ENCODE measurements around the gene CUL9. TPM values are rescaled to one million over a fixed set of nuclear protein-coding genes. Genes with fewer than 3 reads are reported as not detected.
A peak's percentile ranks its signal among the peaks of the same experiment; 100 is the strongest.

The CUL9 gene
- total RNA-seq, 1 donor from 2014 or later, result 37.4 TPM

DNA sequence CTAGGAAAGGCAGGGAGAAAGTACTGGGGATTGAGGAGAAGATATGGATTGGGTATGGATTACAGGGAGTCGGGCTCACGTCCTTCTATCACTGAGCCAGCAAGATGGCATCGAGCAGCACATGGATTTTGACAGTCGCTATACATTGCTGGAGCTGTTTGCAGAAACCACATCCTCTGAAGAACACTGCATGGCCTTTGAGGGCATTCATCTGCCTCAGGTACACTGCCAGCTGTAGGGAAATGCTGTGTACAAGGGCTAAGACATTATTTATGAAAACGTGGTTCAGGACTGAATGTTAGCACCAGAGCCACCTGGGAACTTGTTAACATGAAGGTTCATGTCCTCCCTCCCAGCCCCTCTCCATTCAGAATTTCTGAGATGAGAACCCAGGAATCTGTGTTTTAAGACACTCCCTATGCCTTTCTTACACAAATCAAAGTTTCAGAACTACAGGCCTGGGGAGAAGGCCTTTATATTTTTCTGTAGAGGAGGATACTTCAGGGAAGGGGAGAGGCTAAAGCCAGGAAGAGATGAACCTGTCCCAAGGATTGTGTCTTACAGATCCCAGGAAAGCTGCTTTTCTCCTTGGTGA lies 3.5 kb downstream of the CUL9 start:
- no peak for DNase-seq
- peaks cover 37% of the 10 kb centered on the region for H3K36me3 ChIP-seq
- ATAC-seq, result no peak

DNA sequence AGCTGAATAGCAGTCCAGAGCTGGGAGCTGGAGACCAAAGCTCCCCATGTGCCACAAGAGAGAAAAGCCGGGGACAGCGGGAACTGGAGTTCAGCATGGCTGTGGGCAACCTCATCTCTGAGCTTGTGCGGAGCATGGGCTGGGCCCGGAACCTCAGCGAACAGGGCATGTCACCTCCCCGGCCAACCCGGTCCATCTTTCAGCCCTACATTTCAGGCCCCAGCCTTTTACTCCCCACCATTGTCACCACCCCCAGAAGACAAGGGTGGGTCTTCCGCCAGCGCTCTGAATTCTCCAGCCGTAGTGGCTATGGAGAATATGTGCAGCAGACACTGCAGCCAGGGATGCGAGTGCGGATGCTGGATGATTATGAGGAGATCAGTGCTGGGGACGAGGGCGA lies 4.0 kb downstream of the CUL9 start:
- TF ChIP-seq, protein P1, sequence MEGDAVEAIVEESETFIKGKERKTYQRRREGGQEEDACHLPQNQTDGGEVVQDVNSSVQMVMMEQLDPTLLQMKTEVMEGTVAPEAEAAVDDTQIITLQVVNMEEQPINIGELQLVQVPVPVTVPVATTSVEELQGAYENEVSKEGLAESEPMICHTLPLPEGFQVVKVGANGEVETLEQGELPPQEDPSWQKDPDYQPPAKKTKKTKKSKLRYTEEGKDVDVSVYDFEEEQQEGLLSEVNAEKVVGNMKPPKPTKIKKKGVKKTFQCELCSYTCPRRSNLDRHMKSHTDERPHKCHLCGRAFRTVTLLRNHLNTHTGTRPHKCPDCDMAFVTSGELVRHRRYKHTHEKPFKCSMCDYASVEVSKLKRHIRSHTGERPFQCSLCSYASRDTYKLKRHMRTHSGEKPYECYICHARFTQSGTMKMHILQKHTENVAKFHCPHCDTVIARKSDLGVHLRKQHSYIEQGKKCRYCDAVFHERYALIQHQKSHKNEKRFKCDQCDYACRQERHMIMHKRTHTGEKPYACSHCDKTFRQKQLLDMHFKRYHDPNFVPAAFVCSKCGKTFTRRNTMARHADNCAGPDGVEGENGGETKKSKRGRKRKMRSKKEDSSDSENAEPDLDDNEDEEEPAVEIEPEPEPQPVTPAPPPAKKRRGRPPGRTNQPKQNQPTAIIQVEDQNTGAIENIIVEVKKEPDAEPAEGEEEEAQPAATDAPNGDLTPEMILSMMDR (IDR thresholded peaks at IDR 0.05), result no peak
- Histone ChIP-seq H3K27me3 (no peaks in the 10 kb centered on the region), H3K36me3 (peaks cover 35% of the 10 kb centered on the region), H3K4me3 (no peak overlapping the region), H3K27ac (no peak overlapping the region), H3K9me3 (no peaks in the 10 kb centered on the region), H3K4me1 (peaks cover 14% of the 10 kb centered on the region)
- intact Hi-C loops (cut with DNase I), result no loop called here
- no peak for ATAC-seq
- peak; percentile 29 for DNase-seq

More for the DNA sequence above, 3.5 kb downstream of the CUL9 start:
- no peaks in the 10 kb centered on the region for H3K27me3 ChIP-seq
- H3K9me3 ChIP-seq, result no peaks in the 10 kb centered on the region
- H3K4me1 ChIP-seq, result peaks cover 14% of the 10 kb centered on the region
- intact Hi-C loops (cut with DNase I), result no loop called here
- H3K27ac ChIP-seq, result no peak overlapping the region
- TF ChIP-seq, protein P1 (IDR thresholded peaks at IDR 0.05), result no peak
- no peak overlapping the region for H3K4me3 ChIP-seq

DNA sequence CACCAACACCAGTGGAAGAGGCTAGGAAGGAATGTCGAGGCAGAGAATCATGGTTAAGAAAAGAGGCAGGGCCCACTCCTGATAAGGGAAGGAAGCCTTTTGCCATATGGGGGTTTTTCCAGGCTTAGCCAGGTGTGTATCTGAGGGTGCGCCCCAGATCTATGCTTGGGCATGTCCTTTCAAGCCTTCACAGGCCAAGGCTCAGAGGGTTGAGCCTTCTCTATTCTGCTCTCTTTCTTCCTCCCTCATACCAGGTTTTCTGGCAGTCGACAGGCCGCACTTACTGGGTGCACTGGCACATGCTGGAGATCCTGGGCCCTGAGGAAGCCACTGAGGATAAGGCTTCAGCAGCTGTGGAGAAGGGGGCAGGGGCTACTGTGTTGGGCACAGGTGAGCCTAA lies 4.7 kb downstream of the CUL9 start:
- Histone ChIP-seq H3K27me3 (no peaks in the 10 kb centered on the region), H3K9me3 (no peaks in the 10 kb centered on the region), H3K27ac (no peak overlapping the region), H3K36me3 (peaks cover 35% of the 10 kb centered on the region), H3K4me3 (no peak overlapping the region), H3K4me1 (peaks cover 10% of the 10 kb centered on the region)
- TF ChIP-seq, protein P1 (IDR thresholded peaks at IDR 0.05), result no peak
- intact Hi-C loops (cut with DNase I), result no loop called here
- ATAC-seq, result no peak
- DNase-seq, result peak; percentile 29

DNA sequence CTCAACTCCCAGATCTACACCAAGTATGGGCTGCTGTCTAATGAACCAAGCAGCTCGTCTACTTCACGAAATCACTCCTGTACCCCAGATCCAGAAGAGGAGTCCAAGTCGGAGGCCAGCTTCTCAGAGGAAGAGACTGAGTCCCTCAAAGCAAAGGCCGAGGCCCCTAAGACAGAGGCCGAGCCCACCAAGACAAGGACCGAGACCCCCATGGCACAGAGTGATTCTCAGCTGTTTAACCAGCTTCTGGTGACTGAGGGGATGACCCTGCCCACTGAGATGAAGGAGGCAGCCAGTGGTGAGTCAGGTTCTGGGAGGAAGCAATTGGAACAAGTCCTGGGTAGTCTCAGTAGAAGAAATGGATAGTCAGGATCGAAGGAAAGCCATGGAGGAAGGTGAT lies 5.8 kb downstream of the CUL9 start:
- TF ChIP-seq, protein P1 (IDR thresholded peaks at IDR 0.05), result no peak

DNA sequence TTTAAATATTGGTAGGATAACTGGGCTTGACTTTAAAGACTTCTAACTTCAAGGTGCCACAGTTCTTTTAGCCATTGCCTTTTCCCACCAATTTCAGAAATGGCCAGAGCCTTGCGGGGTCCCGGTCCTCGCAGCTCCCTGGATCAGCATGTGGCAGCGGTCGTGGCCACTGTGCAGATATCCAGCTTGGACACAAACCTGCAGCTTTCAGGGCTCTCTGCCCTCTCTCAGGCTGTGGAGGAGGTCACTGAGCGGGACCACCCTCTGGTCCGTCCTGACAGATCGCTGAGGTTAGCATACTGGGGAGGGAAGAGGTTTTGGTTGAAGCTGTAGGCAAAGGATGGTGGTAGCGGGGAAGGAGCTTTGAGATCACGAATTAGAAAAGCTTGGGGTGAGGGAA lies 6.4 kb downstream of the CUL9 start:
- ATAC-seq (no peak), DNase-seq (no peak)
- TF ChIP-seq, protein P1 (IDR thresholded peaks at IDR 0.05), result no peak
- Histone ChIP-seq H3K4me1 (peaks cover under 1% of the 10 kb centered on the region), H3K9me3 (no peaks in the 10 kb centered on the region), H3K27me3 (no peaks in the 10 kb centered on the region), H3K27ac (no peak overlapping the region), H3K4me3 (no peak overlapping the region), H3K36me3 (peaks cover 48% of the 10 kb centered on the region)
- intact Hi-C loops (cut with DNase I), result no loop called here

More for the DNA sequence above, 5.8 kb downstream of the CUL9 start:
- H3K4me1 ChIP-seq, result peaks cover 6% of the 10 kb centered on the region
- H3K27me3 ChIP-seq, result no peaks in the 10 kb centered on the region
- no peak for ATAC-seq
- peaks cover 42% of the 10 kb centered on the region for H3K36me3 ChIP-seq
- H3K9me3 ChIP-seq, result no peaks in the 10 kb centered on the region
- intact Hi-C loops (cut with DNase I), result no loop called here
- H3K27ac ChIP-seq, result no peak overlapping the region
- H3K4me3 ChIP-seq, result no peak overlapping the region
- no peak for DNase-seq

All from upper lobe of right lung (tissue), 1 donor.